ENCODE measurements around the gene ANO1. TPM values are rescaled to one million over a fixed set of nuclear protein-coding genes. Genes with fewer than 3 reads are reported as not detected.

The ANO1 gene
- total and polyA plus RNA-seq, 2 of the 8 experiments (the other 6 are each of a cell fraction or from before 2014, with no cell fraction given), result 4.7 to 5.0 TPM

DNA sequence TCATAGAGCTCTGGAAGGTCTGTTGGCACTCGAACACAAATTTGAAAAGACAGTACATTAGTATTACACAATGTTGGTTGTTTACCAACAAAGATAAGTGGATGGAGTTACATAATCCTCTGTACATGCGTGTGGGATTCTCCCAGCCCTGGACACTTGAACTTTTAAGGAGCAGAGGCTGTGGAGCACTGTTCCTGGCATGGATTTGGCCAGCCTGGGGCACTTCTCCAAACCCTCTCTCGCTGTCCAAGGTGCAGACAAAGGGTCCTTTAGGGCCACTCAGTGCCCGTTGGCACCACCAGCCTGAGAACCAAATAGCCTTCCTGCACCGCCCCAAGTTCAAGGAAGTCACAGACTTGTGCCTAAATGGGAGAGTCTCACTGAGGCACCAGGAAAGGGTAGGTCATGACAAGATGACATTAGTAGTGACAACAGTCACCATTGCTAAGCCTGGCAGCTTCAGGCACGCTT, 1.6 kb upstream of the ANO1 start:
- ChIA-PET CTCF (ENCODE audit: partially characterized antibody) (interaction anchor here (0.8 to 11.2 kb wide), 3 partner anchors 11 to 127 kb away, joined by 3 to 103 read pairs (median 10); no protein-coding TSS in a partner anchor), POLR2A (ENCODE audit: partially characterized antibody) (no interaction called here)
- no peak overlapping the region for H2AFZ ChIP-seq (ENCODE audit: low read length)
- H4K91ac ChIP-seq (replicated peaks; ENCODE audit: insufficient read length, low read length), result no peak overlapping the region
- H3K56ac ChIP-seq (replicated peaks; ENCODE audit: insufficient read length, low read depth, low read length), result no peak overlapping the region
- 0 out of 2 replicates have a peak overlapping the region, but pooled peaks have one; percentile 61 for H2BK20ac ChIP-seq (ENCODE audit: low read length)
- no peaks in the 10 kb centered on the region for H4K20me1 ChIP-seq (replicated peaks in 1 of 2; ENCODE audit: control insufficient read depth in 1 of 2, insufficient read depth in 2 of 2, low read length in 2 of 2)
- WGBS, 2 experiments (ENCODE audit: extremely low coverage in 1 of 2, insufficient coverage in 1 of 2, insufficient read length in 1 of 2, insufficient replicate concordance in 2 of 2, low coverage in 1 of 2, low lambda C conversion rate in 2 of 2, missing lambda C conversion rate in 1 of 2), result 89% methylated on average over 6 of the region's 6 CpGs; no CpG with 5 or more reads in 1 of the 2 experiments
- H3K14ac ChIP-seq (ENCODE audit: insufficient read length), result no peak overlapping the region
- no peaks in the 10 kb centered on the region for H3K36me3 ChIP-seq (ENCODE audit: control insufficient read depth in 2 of 4, insufficient read depth in 4 of 4, low read length in 3 of 4)
- DNase-seq (ENCODE audit: low read depth in 1 of 2, low spot score in 2 of 2), result no peak
- no peak for TF ChIP-seq CTBP2 (IDR thresholded peaks at IDR 0.05; ENCODE audit: borderline replicate concordance, insufficient read depth, insufficient read length, low read length)
- TF ChIP-seq, protein P1, sequence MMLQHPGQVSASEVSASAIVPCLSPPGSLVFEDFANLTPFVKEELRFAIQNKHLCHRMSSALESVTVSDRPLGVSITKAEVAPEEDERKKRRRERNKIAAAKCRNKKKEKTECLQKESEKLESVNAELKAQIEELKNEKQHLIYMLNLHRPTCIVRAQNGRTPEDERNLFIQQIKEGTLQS (IDR thresholded peaks at IDR 0.05; ENCODE audit: insufficient read depth, low read depth, low read length), result no peak
- no peak for TF ChIP-seq TAF7 (optimal IDR thresholded peaks at IDR 0.05; ENCODE audit: borderline replicate concordance, low read depth, low read length)
- H3K23ac ChIP-seq (ENCODE audit: insufficient read length), result no peak overlapping the region
- peak overlapping the region; percentile 83; the same call in 1 of the 2 replicates for H2BK15ac ChIP-seq (ENCODE audit: low read length)
- H2AK5ac ChIP-seq (ENCODE audit: low read depth, low read length), result peak overlapping the region; percentile 70; the same call in 1 of the 2 replicates
- H3K27ac ChIP-seq (ENCODE audit: low read depth, low read length), result no peak overlapping the region
- H3K27me3 ChIP-seq (replicated peaks in 1 of 4; ENCODE audit: control insufficient read depth in 3 of 4, extremely low read depth in 1 of 4, insufficient read depth in 3 of 4, low read length in 3 of 4), result peaks cover 26 to 61% (median 55%) of the 10 kb centered on the region in 4 experiments
- no peak overlapping the region for H4K5ac ChIP-seq (ENCODE audit: insufficient read length, low read depth, low read length)
- no peak overlapping the region for H2BK120ac ChIP-seq (replicated peaks; ENCODE audit: low read depth, low read length)
- peak overlapping the region; percentile 87; the same call in 1 of the 2 replicates for H2BK12ac ChIP-seq (ENCODE audit: low read depth, low read length)
- H3K79me1 ChIP-seq (ENCODE audit: low read depth, low read length), result no peaks in the 10 kb centered on the region
- peaks cover 10% of the 10 kb centered on the region; the same call in 1 of the 2 replicates for H3K23me2 ChIP-seq (ENCODE audit: low read depth, low read length)
- no peaks in the 10 kb centered on the region for H3K79me2 ChIP-seq (ENCODE audit: control insufficient read depth in 1 of 2, insufficient read depth in 2 of 2, low read length in 2 of 2)
- H3K4ac ChIP-seq (replicated peaks; ENCODE audit: insufficient read length, low read depth, low read length), result no peak overlapping the region
- no peak for FAIRE-seq
- no peak overlapping the region for H3K4me2 ChIP-seq (ENCODE audit: insufficient read depth in 1 of 2, low read depth in 2 of 2, low read length in 2 of 2)
- H3K9me3 ChIP-seq (ENCODE audit: insufficient read depth in 2 of 2, low read depth in 1 of 2, low read length in 1 of 2), result no peaks in the 10 kb centered on the region
- H4K8ac ChIP-seq (ENCODE audit: extremely low read depth, insufficient read depth, low read length), result no peak overlapping the region
- no peak overlapping the region for H3K9ac ChIP-seq (replicated peaks in 1 of 4; ENCODE audit: extremely low read depth in 1 of 4, low read depth in 3 of 4, low read length in 3 of 4)
- peaks cover 3 to 41% (median 21%) of the 10 kb centered on the region in 4 experiments for H3K4me1 ChIP-seq (replicated peaks in 1 of 4; ENCODE audit: control insufficient read depth in 3 of 4, insufficient read depth in 4 of 4, low read length in 3 of 4)
- H3K18ac ChIP-seq (ENCODE audit: extremely low read depth, low read length), result no peak overlapping the region
- no peak overlapping the region for H3K4me3 ChIP-seq (ENCODE audit: extremely low read depth in 1 of 4, insufficient read depth in 2 of 4, low read depth in 3 of 4, low read length in 4 of 4)
- no peak overlapping the region for H2BK5ac ChIP-seq (ENCODE audit: low read depth, low read length)
